ENCODE measurements around the gene CSF3R. TPM values are rescaled to one million over a fixed set of nuclear protein-coding genes. Genes with fewer than 3 reads are reported as not detected.

CSF3R gene
- total RNA-seq, 1 experiment from 2014 or later: not detected

- peak overlapping the region in 1 of 3 experiments; percentile 27; a peak in 1 of 7 replicates for H3K27ac Mint-ChIP-seq
Measured at GRCh38 chr1:36523850-36524249, 41.1 kb upstream of the CSF3R start.

More at GRCh38 chr1:36523850-36524249, 41.1 kb upstream of the CSF3R start:
- Histone ChIP-seq H2AK5ac (ENCODE audit: insufficient read length, low read length) (no peak overlapping the region), H2BK20ac (ENCODE audit: low read depth, low read length, poor library complexity, severe bottlenecking) (no peak overlapping the region), H3K14ac (ENCODE audit: insufficient read depth, low read length) (no peak overlapping the region), H3K4ac (ENCODE audit: low read depth, low read length) (no peak overlapping the region), H3K79me2 (ENCODE audit: insufficient read depth, low read length) (no peaks in the 10 kb centered on the region), H2BK5ac (ENCODE audit: insufficient read length, low read length) (no peak overlapping the region), H4K91ac (ENCODE audit: insufficient read length, low read depth, low read length) (no peak overlapping the region), H3K9ac (ENCODE audit: extremely low read depth, insufficient read length, low read length) (no peak overlapping the region), H3K4me2 (ENCODE audit: insufficient read depth, insufficient read length, low read length) (no peak overlapping the region), H3T11ph (ENCODE audit: low read length) (no peak overlapping the region), H3K4me1 (ENCODE audit: insufficient read depth, low read length) (peaks cover 8% of the 10 kb centered on the region; the same call in 1 of the 2 replicates), H2BK12ac (ENCODE audit: insufficient read length, low read depth, low read length) (no peak overlapping the region), H3K23ac (ENCODE audit: insufficient read length, low read depth, low read length) (no peak overlapping the region), H3K27ac (ENCODE audit: insufficient read length, low read depth, low read length) (no peak overlapping the region), H4K5ac (ENCODE audit: insufficient read length, low read depth, low read length) (no peak overlapping the region), H3K56ac (ENCODE audit: insufficient read length, low read depth, low read length) (no peak overlapping the region), H3K9me3 (ENCODE audit: control insufficient read depth, low read depth, low read length) (no peaks in the 10 kb centered on the region), H3K18ac (ENCODE audit: insufficient read length, low read depth, low read length) (no peak overlapping the region), H2AFZ (ENCODE audit: low read length) (no peak overlapping the region), H3K79me1 (ENCODE audit: insufficient read depth, low read depth, low read length, poor library complexity, severe bottlenecking) (no peaks in the 10 kb centered on the region), H4K20me1 (ENCODE audit: control insufficient read depth, insufficient read depth, insufficient read length) (no peaks in the 10 kb centered on the region), H2BK15ac (ENCODE audit: low read depth, low read length) (no peak overlapping the region), H4K8ac (replicated peaks; ENCODE audit: insufficient read length, low read depth, low read length) (no peak overlapping the region), H3K27me3 (ENCODE audit: insufficient read depth, low read length) (no peaks in the 10 kb centered on the region), H2BK120ac (ENCODE audit: low read depth, low read length, poor library complexity, severe bottlenecking) (no peak overlapping the region), H3K23me2 (ENCODE audit: insufficient read length, low read depth, low read length, poor library complexity, severe bottlenecking) (no peaks in the 10 kb centered on the region)
- Mint-ChIP-seq H3K4me1 (peaks cover 27 to 30% of the 10 kb centered on the region in 2 experiments), H3K4me3 (no peak overlapping the region), H3K9me3 (no peaks in the 10 kb centered on the region), H3K27me3 (ENCODE audit: low read depth) (no peaks in the 10 kb centered on the region), H3K36me3 (ENCODE audit: insufficient read depth in 1 of 3, low read depth in 3 of 3) (no peaks in the 10 kb centered on the region)
- DNase-seq: no peak
- no CpG with 5 or more reads among the region's 16 CpGs for WGBS (ENCODE audit: extremely low coverage, insufficient read length, low lambda C conversion rate)
- TF ChIP-seq CTCF (conservative IDR thresholded peaks at IDR 0.05): no peak

Measured in H9 (cell line).